GM19023 (cell line): ENCODE data around the gene RAPGEF5.

Experiments
- ATAC-seq: cut with Tn5 transposase; IDR thresholded peaks from one replicate; pipeline ENCODE4 v1.9.1; 2021; ENCODE audit warnings: mild to moderate bottlenecking, moderate library complexity; ENCODE audit not compliant: unreplicated experiment

RAPGEF5 gene

DNA sequence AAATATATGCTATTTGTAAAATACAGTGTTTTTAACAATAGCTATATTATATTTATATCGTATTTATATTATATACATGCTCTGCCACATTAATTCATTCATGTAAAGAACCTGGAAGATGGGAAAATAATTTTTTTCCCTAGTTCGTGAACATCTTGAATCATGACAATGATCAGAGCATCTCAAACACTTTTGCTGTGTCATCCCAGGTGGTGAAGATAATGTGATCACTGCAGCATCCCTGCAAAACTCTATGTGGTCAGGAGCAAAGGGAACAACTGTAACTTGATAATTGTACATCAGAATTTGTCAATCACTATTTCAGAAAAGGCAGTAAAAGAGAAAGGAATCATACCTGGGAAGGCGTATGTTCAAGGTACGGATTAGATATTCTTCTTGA is 39.3 kb downstream of the RAPGEF5 start:
- no peak for ATAC-seq

DNA sequence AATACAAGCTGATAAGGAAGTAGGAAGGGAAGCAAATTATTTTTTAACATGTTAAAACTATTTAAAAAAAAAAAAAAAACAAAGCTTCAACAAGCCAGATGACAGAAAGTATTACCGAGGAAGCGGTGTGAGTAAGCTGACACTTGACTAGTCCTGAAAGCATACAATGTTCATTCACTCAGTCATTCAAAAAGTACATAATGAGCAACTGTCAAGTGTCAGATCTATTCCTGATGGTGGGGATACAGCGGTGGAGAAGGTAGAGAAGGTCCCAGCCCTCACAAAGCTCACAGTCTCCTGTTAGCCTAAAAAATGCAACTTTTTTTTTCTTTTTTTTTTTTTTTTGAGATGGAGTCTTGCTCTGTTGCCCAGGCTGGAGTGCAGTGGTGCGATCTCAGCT is 40.0 kb downstream of the RAPGEF5 start:
- ATAC-seq = no peak

DNA sequence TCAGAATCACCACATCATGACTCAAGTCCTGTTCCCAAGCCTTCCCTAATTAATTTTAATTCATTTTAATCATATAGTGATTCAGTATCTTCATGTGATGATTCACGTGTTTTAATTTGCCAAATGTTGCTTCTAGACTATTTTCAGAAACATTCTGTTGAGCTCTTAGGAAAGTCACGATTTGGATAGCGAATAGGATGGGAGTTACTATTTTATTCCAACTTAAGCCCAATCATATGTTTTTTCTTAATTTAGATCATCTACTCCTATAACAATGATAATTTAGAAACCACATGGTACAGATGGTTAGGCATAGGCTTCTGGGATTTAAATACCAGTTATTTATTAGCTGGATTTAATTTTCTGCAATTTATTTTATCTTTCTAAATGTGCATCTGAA is 49.1 kb downstream of the RAPGEF5 start:
- no peak for ATAC-seq

DNA sequence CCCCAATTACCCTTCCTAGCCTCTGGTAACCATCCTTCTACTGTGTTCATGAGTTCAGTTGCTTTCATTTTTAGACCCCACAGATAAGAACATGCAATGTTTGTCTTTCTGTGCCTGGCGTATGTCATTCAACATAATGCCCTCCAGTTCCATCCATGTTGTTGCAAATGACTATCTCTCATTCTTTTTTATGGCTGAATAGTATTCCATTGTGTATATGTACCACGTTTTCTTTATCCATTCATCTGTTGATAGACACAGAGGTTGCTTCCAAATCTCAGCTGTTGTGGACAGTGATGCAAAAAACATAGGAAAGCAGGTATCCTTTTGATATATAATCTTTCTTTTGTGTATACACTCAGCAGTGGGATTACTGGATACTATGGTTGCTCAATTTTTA is 51.2 kb downstream of the RAPGEF5 start:
- ATAC-seq = no peak

DNA sequence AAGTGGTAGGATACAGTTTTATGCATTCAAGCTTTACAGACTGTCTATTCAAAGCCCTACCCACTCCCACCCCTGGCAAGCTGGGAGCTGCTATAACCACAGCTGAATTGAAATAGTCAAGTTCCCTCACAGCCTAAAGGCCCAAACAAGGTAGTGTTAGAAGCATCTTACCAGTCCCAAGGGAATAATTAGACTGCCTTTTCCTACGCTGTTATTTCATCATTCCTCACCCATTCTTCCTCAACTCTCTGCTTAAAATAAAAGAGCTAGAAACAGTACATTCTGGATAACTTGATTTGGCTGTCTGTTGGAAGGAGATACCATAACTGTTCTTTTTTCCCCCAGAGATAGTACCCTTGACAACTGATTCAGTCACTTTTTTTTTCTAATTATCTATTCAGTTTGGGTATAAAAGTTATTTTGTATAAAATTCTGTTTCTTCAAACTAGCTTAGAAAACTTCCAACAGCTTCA is 54.0 kb downstream of the RAPGEF5 start:
- no peak for ATAC-seq

DNA sequence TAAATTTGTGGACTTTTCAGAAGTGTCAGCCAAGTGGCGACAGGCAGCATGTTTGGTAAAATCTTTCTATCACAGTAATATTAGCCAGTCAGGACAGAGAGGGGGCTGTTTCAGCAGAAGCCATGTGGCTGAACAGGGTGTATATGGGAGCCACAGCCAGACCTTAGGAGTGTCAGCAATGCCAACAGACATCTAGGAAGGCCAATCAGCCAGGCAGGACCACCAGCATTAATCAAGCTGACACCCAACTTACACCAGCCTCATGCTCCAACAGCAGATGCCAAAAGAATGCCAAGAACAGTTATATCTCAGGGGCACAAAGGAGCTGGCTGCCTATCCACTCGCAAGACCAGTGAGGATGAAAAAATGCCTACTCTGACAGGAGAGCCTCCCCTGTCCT is 54.8 kb downstream of the RAPGEF5 start:
- ATAC-seq = no peak

DNA sequence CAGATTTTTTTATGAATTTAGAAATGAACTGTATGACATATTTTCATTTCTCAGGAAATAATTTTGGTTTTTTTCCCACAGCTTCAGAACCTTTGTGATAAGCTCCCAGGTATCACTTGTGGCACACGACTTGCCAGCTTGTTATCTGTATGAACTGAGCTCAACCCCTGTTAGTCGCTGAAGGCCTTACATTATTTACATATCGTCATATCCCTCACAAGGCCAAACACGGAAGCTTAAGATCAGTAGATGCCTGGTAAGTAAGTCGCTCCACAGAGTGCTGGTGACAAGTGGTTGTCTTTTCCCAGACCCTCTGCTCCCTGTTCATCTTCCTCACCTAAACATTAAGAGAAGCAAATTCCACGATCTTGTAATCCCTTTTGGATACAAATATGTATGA is 55.2 kb downstream of the RAPGEF5 start:
- ATAC-seq = no peak

DNA sequence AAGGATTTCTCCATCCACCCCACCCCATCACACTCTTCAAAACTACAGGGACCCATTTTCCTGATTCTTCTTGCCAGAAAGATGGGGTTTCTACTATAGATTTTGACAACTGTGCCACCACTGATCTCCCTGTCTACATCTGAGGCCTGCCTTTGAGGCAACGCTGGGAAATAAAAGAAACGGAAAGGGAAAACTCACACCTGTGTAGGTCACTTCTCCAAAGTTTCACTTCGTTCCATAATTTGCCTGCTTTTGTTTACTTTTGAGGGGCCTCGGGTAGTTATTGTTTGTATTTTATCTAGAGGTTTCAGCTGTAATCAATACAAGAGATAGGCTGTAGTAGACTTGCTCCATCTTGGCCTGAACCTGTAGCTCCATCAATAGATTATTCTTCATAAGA is 56.1 kb downstream of the RAPGEF5 start:
- ATAC-seq = no peak

DNA sequence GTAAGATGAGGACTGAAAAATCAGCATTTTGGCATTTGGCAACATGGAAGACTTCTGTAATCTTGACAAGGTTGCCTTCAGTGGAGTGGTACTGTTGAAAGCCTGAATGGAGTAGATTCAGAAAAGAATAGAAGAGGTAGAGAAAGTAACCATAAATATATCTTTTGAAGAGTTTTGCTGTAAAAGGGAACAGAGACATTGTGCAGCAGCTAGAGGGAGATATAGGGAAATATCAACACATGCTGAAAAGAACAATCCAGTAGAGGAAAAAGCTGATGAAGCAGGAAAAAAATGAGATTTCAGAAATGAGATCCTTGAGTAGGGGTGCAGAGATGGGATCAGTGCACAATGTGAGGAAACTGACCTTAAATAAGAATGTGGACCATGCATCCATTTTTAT is 60.0 kb downstream of the RAPGEF5 start:
- no peak for ATAC-seq

DNA sequence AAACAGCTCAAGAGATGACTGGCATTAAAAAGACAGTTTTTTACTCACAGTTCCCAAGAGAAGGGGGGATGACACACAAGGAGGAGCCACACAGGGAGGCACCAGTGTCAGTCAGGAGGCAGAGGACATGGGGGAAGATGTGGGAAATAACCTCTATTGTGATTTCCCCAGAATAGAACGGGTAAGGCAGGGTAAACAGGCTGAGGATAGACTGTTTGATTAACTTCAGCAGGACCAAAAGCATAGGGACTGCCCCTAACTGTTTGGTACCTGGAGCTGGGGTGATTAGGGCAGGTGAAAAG is 60.7 kb downstream of the RAPGEF5 start:
- no peak for ATAC-seq

DNA sequence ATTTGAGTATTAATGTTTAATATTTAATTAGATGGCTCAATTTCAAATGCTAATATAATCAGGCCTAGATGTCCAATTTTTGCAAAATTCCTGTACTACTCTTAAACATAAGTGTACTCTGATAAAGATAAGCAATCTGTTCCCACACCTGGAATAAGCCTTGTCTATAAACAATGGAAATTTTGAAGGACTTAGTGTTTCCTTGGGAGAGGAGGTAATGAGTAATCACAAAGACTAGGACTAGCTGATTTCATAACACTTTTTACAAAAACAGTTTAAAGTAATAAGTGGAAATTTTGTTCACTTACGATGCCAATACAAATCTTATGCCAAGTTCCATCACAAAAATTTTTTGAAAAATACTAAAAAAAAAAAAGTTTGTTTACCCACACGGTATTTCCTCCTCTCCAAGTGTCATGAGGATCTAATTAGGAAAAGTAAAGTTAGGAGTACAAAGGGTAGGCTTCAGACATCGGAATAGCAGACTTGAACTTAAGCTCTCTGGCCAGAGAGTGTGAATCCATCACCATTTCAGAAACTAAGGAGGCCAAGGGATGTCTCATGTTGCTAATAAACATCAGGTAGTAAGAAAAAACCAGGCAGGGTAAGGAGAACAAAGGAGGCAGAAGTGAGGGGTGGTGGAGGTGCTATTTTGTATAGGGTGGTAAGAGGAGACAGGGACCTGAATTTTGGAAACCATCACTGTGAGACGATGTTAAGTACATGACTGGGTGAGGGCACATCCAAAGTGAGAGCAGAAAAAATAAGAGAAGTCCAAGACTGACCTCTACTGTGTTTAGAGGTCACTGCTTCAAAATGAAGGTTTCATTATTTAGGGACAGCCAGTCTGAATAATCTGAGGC is 61.3 kb downstream of the RAPGEF5 start:
- no peak for ATAC-seq

DNA sequence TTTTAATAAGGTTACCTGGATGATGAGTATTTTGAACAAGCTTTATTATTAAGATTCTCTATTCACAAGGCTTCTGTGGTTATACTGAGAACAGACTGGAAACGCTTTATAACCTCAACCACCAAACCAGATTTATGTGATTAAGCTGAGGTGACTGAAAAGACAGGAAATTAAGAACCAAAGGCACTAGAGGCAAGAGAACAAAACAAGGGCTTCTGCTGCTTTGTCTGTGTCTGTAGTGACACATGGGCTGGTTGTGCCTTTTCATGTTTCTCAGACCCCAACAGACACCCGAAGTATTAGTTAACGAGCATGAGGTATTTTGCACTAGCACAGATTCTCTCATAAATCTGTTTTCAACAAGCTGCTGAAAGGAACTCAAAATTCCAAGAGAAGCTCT is 64.4 kb downstream of the RAPGEF5 start:
- ATAC-seq = no peak

DNA sequence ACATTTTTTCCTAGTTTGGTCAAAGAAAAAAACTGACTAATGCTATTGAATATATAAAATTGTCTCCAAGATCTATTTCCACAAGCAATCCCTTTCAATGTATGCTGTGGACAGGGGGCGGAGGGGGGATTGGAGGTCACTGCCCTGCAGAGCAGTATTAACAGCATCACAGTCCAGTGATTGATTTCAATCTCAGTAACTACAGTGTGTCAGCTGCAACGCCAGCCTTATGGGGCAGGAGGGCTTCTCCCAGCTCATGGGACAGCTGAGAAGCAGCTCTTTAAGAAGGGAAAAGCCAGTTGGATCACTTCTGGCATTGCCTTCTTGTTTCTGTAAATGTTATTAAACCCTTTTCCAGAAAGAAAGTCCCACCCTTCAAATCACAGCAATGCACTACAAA is 65.0 kb downstream of the RAPGEF5 start:
- no peak for ATAC-seq

DNA sequence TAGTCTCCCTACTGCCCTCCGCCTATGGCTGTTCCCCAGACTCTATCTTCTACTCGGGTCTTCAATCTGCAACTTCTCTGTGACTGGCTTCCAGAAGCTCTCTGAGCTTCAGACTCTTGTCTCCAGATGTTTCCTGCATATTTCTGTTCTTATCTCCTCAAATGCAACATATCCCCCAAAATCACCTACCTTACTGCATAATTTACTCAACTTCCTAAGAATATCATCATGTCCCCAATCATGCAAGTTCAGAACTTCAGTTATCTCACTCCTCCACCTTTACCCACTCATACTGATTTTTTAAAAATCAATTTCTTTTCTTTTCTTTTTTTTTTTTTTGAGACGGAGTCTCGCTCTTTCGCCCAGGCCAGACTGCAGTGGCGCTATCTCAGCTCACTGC is 68.8 kb downstream of the RAPGEF5 start:
- ATAC-seq = no peak

DNA sequence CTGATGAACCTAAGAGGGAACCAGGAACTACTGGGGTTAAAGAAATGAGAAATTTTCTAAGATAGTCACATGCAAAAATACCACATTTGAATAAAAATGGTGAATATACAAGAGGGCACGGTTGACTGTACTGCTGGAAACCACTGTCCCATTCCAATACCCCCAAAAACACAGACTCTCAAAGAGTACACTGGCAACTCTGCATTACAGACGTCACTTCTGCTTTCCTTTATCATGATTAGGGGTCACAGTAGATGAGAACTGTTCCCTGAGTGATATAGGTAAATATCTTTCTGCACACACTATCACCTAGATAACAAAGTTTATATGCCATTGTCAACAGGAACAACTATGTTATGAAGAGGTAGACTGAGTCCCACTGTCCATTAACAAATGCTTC is 69.5 kb downstream of the RAPGEF5 start:
- no peak for ATAC-seq

DNA sequence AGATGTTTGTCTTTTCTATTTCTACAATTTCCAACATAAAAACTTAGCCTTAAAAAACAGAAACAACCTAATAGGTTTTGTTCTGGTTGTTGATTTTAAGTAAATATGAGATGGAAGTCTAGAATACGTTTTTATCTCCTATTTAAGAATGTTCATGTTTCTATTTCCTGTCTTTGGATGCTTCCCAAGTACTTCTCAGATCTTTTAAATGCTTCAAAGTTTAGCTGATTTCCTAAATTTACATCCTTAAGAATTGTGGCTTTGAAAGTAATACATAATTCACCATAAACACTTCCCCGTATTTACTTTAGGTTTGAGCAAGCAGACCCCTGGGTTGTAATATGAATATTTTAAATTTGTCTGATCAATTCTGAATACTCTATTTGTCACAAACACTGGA is 70.5 kb downstream of the RAPGEF5 start:
- ATAC-seq = no peak

DNA sequence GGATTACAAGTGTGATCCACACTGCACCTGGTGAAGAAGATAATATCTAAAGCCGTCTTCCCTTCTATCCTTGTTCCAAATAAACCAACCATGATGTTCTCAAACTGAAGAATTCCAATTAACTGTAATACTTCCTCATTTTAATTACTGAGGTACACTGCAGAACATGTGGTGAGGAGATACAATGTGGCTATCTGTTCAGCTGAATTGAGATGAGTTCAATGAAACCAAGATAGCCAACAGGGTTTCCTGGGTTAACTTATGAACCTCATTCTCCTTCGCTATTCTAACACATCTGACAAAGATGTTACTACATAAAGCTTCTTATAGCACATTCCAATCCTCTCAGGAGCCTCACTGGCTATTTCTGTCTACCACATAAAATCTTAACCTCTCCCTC is 75.5 kb downstream of the RAPGEF5 start:
- ATAC-seq = no peak

DNA sequence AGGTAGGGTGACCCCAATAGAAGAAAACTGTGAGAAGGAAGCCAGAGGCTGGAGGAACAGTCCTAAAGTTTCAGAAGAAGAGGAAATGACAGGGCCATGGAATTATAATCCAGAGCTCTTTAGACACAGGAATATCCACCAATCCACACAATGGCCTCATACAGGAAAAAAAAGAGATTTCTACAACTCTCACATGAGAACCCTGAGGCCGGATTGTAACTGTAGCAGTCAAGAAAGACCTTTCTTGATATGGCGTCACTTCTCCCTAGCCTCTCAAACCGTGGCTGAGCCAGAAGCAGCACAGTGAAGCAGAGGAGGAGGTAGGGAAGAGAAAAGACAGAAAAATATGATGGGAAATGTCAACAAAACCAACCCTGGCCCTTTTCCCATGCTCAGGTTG is 76.9 kb downstream of the RAPGEF5 start:
- ATAC-seq = no peak

DNA sequence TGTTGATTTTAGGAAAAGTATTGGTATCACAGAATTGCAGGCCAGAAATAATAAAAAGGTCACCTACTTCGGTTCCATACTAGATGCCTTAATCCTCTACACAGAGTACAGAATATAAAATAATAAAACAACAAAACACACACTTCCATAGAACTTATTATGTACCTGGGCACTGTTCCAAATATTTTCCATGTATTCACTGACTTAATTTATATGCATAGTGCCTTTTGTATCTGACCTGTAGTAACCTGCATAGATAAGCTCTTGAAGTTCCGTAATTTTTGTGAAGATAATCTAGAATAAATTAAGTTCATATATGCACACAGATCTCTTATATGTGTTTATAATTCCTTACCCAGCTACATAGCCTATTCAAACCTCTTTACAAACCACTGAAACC is 78.3 kb downstream of the RAPGEF5 start:
- no peak for ATAC-seq

DNA sequence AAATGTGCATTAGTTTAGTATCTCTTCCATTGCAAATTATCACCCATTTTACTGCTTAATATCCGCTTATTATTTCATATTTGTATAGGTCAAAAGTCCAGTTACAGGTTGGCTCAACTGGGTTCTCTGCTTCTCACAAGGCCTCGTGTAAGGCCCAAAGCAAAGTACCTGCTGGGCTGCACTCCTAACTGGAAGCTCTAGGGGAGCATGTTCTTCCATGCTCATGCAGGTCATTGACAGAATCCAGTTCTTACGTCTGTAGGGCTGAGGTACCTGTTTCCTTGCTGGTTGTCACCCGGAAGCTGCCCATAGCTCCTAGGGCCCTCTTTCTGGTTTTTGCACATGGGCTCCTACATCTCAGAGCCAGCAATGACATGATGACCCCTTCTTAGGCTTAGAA is 79.6 kb downstream of the RAPGEF5 start:
- ATAC-seq = no peak

DNA sequence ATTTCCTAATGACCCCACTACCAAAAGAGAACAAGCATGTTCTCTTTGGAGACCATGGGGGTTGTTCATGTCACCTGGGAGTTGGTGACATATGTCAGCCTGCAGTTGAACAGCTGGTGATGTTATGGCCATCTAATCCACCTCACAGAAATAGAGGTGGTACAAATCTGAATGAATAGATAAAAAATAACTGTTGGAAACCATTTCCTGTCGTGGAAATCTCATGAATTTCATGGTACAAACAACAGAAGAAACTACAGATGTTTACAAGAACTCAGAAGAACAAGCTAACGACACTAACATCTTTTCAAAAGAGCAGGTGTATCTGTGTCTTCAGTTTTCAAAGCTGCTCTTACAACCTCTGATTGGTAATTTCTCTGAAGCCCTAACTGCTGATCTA is 81.3 kb downstream of the RAPGEF5 start:
- ATAC-seq = no peak

DNA sequence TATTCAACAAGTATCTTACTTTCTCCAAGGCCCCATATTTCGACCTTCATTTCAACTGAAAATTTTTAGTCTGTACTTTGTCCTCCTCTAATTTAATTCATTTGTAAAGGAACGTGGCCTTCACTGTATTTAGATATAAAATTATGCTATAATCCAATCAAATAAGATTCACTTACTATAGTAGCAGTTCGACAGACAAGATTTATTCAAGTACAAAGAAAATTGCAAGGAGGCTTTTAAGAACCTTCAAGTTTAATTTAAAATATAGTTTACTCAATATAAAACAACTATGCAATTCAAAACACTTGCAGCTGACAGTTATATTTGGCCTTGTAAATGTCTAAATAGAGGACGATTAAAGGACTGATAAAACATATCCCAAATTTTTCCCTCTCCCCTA is 85.6 kb downstream of the RAPGEF5 start:
- ATAC-seq = no peak

DNA sequence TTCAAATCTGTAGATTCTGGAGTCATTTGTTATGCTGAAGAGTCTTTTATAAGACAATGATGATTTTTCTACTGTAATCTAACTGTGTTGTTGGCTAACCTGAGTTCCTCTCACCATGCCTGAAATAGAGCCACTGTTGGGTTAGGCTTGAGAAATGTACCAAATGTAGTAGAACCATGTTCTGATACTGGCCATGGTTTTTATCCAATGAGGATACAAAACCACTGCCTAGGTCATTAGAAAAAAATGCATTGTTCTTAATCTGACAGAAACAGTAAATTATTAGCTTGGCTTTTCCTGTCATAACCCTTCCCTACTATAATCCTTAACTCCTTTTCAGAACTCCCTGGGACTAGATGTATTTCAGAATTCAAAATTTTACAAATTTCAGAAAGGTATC is 86.6 kb downstream of the RAPGEF5 start:
- ATAC-seq = no peak
